K562 (cell line): ENCODE data around the gene ELK1. TPM values are rescaled to one million over a fixed set of nuclear protein-coding genes. Genes with fewer than 3 reads are reported as not detected.

ENCODE experiments used
- CBX8 ChIP-seq: fragments of 200-600 bp; sonication (generic); IDR thresholded peaks from 2 replicates; pipeline ENCODE4 v1.6.1; 2012; ENCODE audit warnings: borderline replicate concordance, mixed run types, low read depth, mild to moderate bottlenecking, moderate library complexity, mixed read lengths, low read length, control low read depth, inconsistent platforms; ENCODE audit not compliant: poor library complexity, severe bottlenecking; ENCODE audit errors: extremely low read depth
- CHAMP1 ChIP-seq: fragments of 450-650 bp; IDR thresholded peaks from 2 replicates; pipeline ENCODE4 v1.6.1; 2016; ENCODE audit warnings: mild to moderate bottlenecking
- CLOCK ChIP-seq: fragments of 250-450 bp; sonication (Bioruptor Pico); IDR thresholded peaks from 2 replicates; pipeline ENCODE4 v1.4.0; 2020; ENCODE audit warnings: mild to moderate bottlenecking, moderate library complexity, borderline replicate concordance
- CXXC5 ChIP-seq: fragments of 250-450 bp; sonication (Bioruptor Pico); IDR thresholded peaks from 2 replicates; pipeline ENCODE4 v1.8.0; 2022; ENCODE audit warnings: inconsistent platforms, mild to moderate bottlenecking, moderate library complexity
- EWSR1 ChIP-seq: fragments of 450-650 bp; IDR thresholded peaks from 2 replicates; pipeline ENCODE4 v1.6.1; 2018; ENCODE audit warnings: borderline replicate concordance, mild to moderate bottlenecking, low read depth, moderate library complexity; ENCODE audit not compliant: partially characterized antibody
- FOXA3 ChIP-seq, 2 experiments: fragments of 450-650 bp in 1 of 2; sonication (generic) in 1 of 2; formaldehyde crosslinking; IDR thresholded peaks in 1 of 2; conservative IDR thresholded peaks in 1 of 2; 2 replicates each; pipeline versions ENCODE4 v1.4.0 to v1.8.0; 2020 to 2022; ENCODE audit warnings: mild to moderate bottlenecking in 2 of 2, missing genetic modification reagents in 1 of 2
- HMG20B ChIP-seq: fragments of 250-450 bp; sonication (Bioruptor Pico); IDR thresholded peaks from 2 replicates; pipeline ENCODE4 v1.5.0; 2021; ENCODE audit warnings: mild to moderate bottlenecking
- KAT7 ChIP-seq: sonication (generic); formaldehyde crosslinking; IDR thresholded peaks from 2 replicates; pipeline ENCODE4 v1.8.0; 2022; ENCODE audit warnings: missing genetic modification reagents, mild to moderate bottlenecking, borderline replicate concordance
- MCM3 ChIP-seq: fragments of 450-650 bp; IDR thresholded peaks from 2 replicates; pipeline ENCODE4 v1.6.1; 2016
- NEUROD1 ChIP-seq: fragments of 150-350 bp; IDR thresholded peaks from 2 replicates; pipeline ENCODE4 v1.6.1; 2014; ENCODE audit warnings: borderline replicate concordance, low read length, low read depth; ENCODE audit not compliant: partially characterized antibody
- NR2C2 ChIP-seq, 2 experiments: fragments of 200-800 bp in 1 of 2; sonication (Bioruptor generic) in 1 of 2; sonication (generic) in 1 of 2; formaldehyde crosslinking in 1 of 2; IDR thresholded peaks; 2 replicates each; pipeline versions ENCODE4 v1.6.1 to v1.8.0; 2016 to 2022; ENCODE audit warnings: mild to moderate bottlenecking in 1 of 2, missing compliant biosample characterization in 1 of 2, missing genetic modification characterization in 1 of 2, missing genetic modification reagents in 1 of 2
- PHTF2 ChIP-seq: fragments of 250-450 bp; sonication (Bioruptor Pico); IDR thresholded peaks from 2 replicates; pipeline ENCODE4 v1.5.0; 2021; ENCODE audit warnings: mild to moderate bottlenecking
- PRPF4 ChIP-seq: fragments of 200-400 bp; formaldehyde crosslinking; IDR thresholded peaks from one replicate; pipeline ENCODE4 v1.6.1; 2017; ENCODE audit warnings: low read length, low read depth, mild to moderate bottlenecking; ENCODE audit not compliant: insufficient read depth, poor library complexity, severe bottlenecking
- RBBP5 ChIP-seq: fragments of 200-600 bp; sonication (generic); IDR thresholded peaks from 2 replicates; pipeline ENCODE4 v1.6.1; 2012; ENCODE audit warnings: borderline replicate concordance, mild to moderate bottlenecking, low read length, control low read depth, inconsistent platforms; ENCODE audit not compliant: insufficient read depth, poor library complexity, severe bottlenecking
- SUPT5H ChIP-seq: fragments of 450-650 bp; IDR thresholded peaks from 2 replicates; pipeline ENCODE4 v1.6.1; 2016
- TBL1XR1 ChIP-seq, 2 experiments: IDR thresholded peaks; 2 replicates each; pipeline ENCODE4 v1.6.1; 2012; ENCODE audit warnings: improper control_type of control experiment in 2 of 2, low read length in 2 of 2, mild to moderate bottlenecking in 1 of 2
- ZC3H11A ChIP-seq: IDR thresholded peaks from 2 replicates; pipeline ENCODE4 v1.6.1; 2012; ENCODE audit warnings: low read depth, low read length, improper control_type of control experiment
- ZHX1 ChIP-seq: fragments of 150-350 bp; conservative IDR thresholded peaks from 2 replicates; pipeline ENCODE4 v1.6.1; 2014; ENCODE audit warnings: low read length
- polyA plus RNA-seq, 8 experiments: library from polyadenylated mRNA; depleted of rRNA in 4 of 8; stranded (reverse) in 5 of 8; unstranded in 3 of 8; fragments of >200 nt; fragmentation: Nextera tagmentation in 2 of 8; fragmentation: Illumina TruSeq in 1 of 8; extraction: Ambion mirVana in 2 of 8; extraction: Trizol in 1 of 8; gene quantifications; 2 replicates each; pipeline versions ENCODE4 v1.2.1 to v1.2.3, GENCODE V29; 2011 to 2014; ENCODE audit warnings: inconsistent platforms in 1 of 8, missing spikeins in 1 of 8
- total RNA-seq, 7 experiments: library from RNA; depleted of rRNA in 6 of 7; stranded (reverse); fragments of >200 nt in 6 of 7; fragmentation: Illumina TruSeq in 2 of 7; extraction: Trizol in 2 of 7; gene quantifications; 2 replicates each; pipeline versions ENCODE4 v1.2.1 to v1.2.3, GENCODE V29; 2011 to 2021; ENCODE audit warnings: low replicate concordance in 1 of 7

Gene ELK1
- total and polyA plus RNA-seq, 9 of the 15 experiments (the other 6 are each of a cell fraction or from before 2014, with no cell fraction given): 4.4 to 74.9 (median 26.5) TPM

GRCh38 chrX:47658684-47659420, 8.5 kb upstream of the ELK1 start, which contains the start of gene UXT (continued):
- TF ChIP-seq ZHX1 (no peak), TBL1XR1 (IDR thresholded peaks at IDR 0.05; ENCODE audit: low read length in 2 of 2) (peak in 1 of 2 experiments; percentile 45; a peak in 1 of 4 replicates), CLOCK (no peak), PRPF4 (no peak), KAT7 (peak; percentile 87; the same call in 1 of the 2 replicates), ZC3H11A (no peak), CBX8 (no peak), MCM3 (no peak), RBBP5 (peak; percentile 70), FOXA3 (CRISPR knock-in tag; conservative IDR thresholded peaks at IDR 0.05 in 1 of 2, IDR thresholded peaks at IDR 0.05 in 1 of 2) (no peak), HMG20B (CRISPR knock-in tag) (no peak), PHTF2 (no peak), CHAMP1 (peak; percentile 90), EWSR1 (no peak), NR2C2 (CRISPR knock-in tag; IDR thresholded peaks at IDR 0.05) (no peak), NR2C2 (tag; IDR thresholded peaks at IDR 0.05) (peak; percentile 85), SUPT5H (peak; percentile 86), CXXC5 (CRISPR knock-in tag) (peak; percentile 63), NEUROD1 (no peak)
